Ureter (tissue), 1 donor: ENCODE data around the gene ZNF485. TPM values are rescaled to one million over a fixed set of nuclear protein-coding genes. Genes with fewer than 3 reads are reported as not detected.
"Not testable (repeated sequence)": the region's sequence is repeated elsewhere in the genome, so short reads cannot be mapped to it uniquely, and the experiment has no call there.

ENCODE experiments used
- DNase-seq: peaks from one replicate; pipeline ENCODE4 v3.0.0-alpha.2; 2020; ENCODE audit warnings: low spot score
- total RNA-seq: library from RNA; stranded (reverse); gene quantifications from one replicate; pipeline ENCODE4 v1.2.4, GENCODE V29; 2023
- donor health status: DM: yes; HTN: yes; CAD: no.

ZNF485 gene
- total RNA-seq, 1 donor from 2014 or later: 17.6 TPM

- no peak for DNase-seq
Observed at GRCh38 chr10:43605850-43606322, 352 bp upstream of the ZNF485 start.

GRCh38 chr10:43607199-43607573 is 948 bp downstream of the ZNF485 start:
- DNase-seq: no peak

- DNase-seq: no peak
Observed at GRCh38 chr10:43610636-43611035, 4.4 kb downstream of the ZNF485 start.

- DNase-seq: no peak
Observed at GRCh38 chr10:43616697-43617370, 10.6 kb downstream of the ZNF485 start.

GRCh38 chr10:43619368-43619767 is 13.1 kb downstream of the ZNF485 start:
- no peak for DNase-seq

- no peak for DNase-seq
Observed at GRCh38 chr10:43622038-43622437, 15.8 kb downstream of the ZNF485 start.

- no peak for DNase-seq
Observed at GRCh38 chr10:43623351-43623750, 17.1 kb downstream of the ZNF485 start.

GRCh38 chr10:43627942-43628341 is 21.7 kb downstream of the ZNF485 start:
- DNase-seq: no peak

GRCh38 chr10:43628956-43629355 is 22.7 kb downstream of the ZNF485 start:
- no peak for DNase-seq

GRCh38 chr10:43635816-43636215 is 29.6 kb downstream of the ZNF485 start:
- DNase-seq: not testable (repeated sequence)

- no peak for DNase-seq
Observed at GRCh38 chr10:43640603-43641002, 34.4 kb downstream of the ZNF485 start.

GRCh38 chr10:43644252-43644651 is 38.0 kb downstream of the ZNF485 start:
- no peak for DNase-seq

GRCh38 chr10:43645866-43646265 is 39.6 kb downstream of the ZNF485 start:
- no peak for DNase-seq

GRCh38 chr10:43647576-43647975 is 41.3 kb downstream of the ZNF485 start:
- no peak for DNase-seq

GRCh38 chr10:43648095-43648397 is 41.8 kb downstream of the ZNF485 start:
- DNase-seq: no peak

- peak; percentile 83 for DNase-seq
Observed at GRCh38 chr10:43648398-43649184, 42.4 kb downstream of the ZNF485 start, which contains the start of gene ZNF32. Gene ZNF32 (minus strand): TSS chr10:43648881. CDS start chr10:43646133, 2,748 bp downstream.

- no peak for DNase-seq
Observed at GRCh38 chr10:43649185-43649523, 42.9 kb downstream of the ZNF485 start.

GRCh38 chr10:43653746-43654145 is 47.5 kb downstream of the ZNF485 start:
- DNase-seq: no peak

- DNase-seq: no peak
Observed at GRCh38 chr10:43655311-43655710, 49.1 kb downstream of the ZNF485 start.

GRCh38 chr10:43658227-43658626 is 52.0 kb downstream of the ZNF485 start:
- no peak for DNase-seq

GRCh38 chr10:43665054-43665453 is 58.8 kb downstream of the ZNF485 start:
- DNase-seq: no peak

- DNase-seq: no peak
Observed at GRCh38 chr10:43666552-43666951, 60.3 kb downstream of the ZNF485 start.

- DNase-seq: no peak
Observed at GRCh38 chr10:43667317-43667731, 61.1 kb downstream of the ZNF485 start.
